Fibroblast of villous mesenchyme (primary cell): ENCODE results near the gene VSTM2L. TPM values are rescaled to one million over a fixed set of nuclear protein-coding genes. Genes with fewer than 3 reads are reported as not detected.

ENCODE experiments used
- DNase-seq: peaks from one replicate; pipeline ENCODE4 v3.0.0-alpha.2; 2010; ENCODE audit warnings: low read depth
- H3K4me3 ChIP-seq: 2 replicates; pipeline ENCODE4 v1.5.1; 2011; ENCODE audit warnings: low read depth, mild to moderate bottlenecking, low read length
- CTCF ChIP-seq: IDR thresholded peaks from 2 replicates; pipeline ENCODE4 v1.5.1; 2012; ENCODE audit warnings: low read depth, mild to moderate bottlenecking, low read length; ENCODE audit not compliant: insufficient read depth
- total RNA-seq: library from RNA; depleted of rRNA; stranded (reverse); fragments of >200 nt; gene quantifications from 2 replicates; pipeline ENCODE4 v1.2.3, GENCODE V29; 2012

Gene VSTM2L
- total RNA-seq, 1 donor = 1.3 TPM

GRCh38 chr20:37932919-37933318 is 30.0 kb downstream of the VSTM2L start:
- TF ChIP-seq CTCF = no peak
- DNase-seq = no peak
- H3K4me3 ChIP-seq = no peak overlapping the region

GRCh38 chr20:37933786-37934633 is 31.1 kb downstream of the VSTM2L start:
- TF ChIP-seq CTCF = no peak
- H3K4me3 ChIP-seq = no peak overlapping the region
- no peak for DNase-seq

GRCh38 chr20:37934634-37935375 is 31.9 kb downstream of the VSTM2L start:
- TF ChIP-seq CTCF = no peak
- DNase-seq = no peak

GRCh38 chr20:37935435-37935834 is 32.5 kb downstream of the VSTM2L start:
- no peak for TF ChIP-seq CTCF
- DNase-seq = no peak
- no peak overlapping the region for H3K4me3 ChIP-seq

More at GRCh38 chr20:37934634-37935375, 31.9 kb downstream of the VSTM2L start:
- H3K4me3 ChIP-seq = no peak overlapping the region

GRCh38 chr20:37936041-37936440 is 33.1 kb downstream of the VSTM2L start:
- no peak for DNase-seq
- no peak overlapping the region for H3K4me3 ChIP-seq
- no peak for TF ChIP-seq CTCF

GRCh38 chr20:37936451-37936850 is 33.5 kb downstream of the VSTM2L start:
- TF ChIP-seq CTCF = no peak
- no peak overlapping the region for H3K4me3 ChIP-seq
- DNase-seq = no peak
